KBM-7 (cell line): Measurements from ENCODE around the gene CABCOCO1.

Experiments
- DNase-seq: peaks from one replicate; pipeline ENCODE4 v3.0.0-alpha.2; 2015
- in situ Hi-C: fragments of 300-500 bp; cut with MboI; formaldehyde crosslinking; loops from 2 replicates; pipeline ENCODE4 v1.14.3; 2020; ENCODE audit warnings: low sequenced_read_pairs, low pct_unique_long_range_greater_than_20kb, mixed read lengths

Gene CABCOCO1

DNA sequence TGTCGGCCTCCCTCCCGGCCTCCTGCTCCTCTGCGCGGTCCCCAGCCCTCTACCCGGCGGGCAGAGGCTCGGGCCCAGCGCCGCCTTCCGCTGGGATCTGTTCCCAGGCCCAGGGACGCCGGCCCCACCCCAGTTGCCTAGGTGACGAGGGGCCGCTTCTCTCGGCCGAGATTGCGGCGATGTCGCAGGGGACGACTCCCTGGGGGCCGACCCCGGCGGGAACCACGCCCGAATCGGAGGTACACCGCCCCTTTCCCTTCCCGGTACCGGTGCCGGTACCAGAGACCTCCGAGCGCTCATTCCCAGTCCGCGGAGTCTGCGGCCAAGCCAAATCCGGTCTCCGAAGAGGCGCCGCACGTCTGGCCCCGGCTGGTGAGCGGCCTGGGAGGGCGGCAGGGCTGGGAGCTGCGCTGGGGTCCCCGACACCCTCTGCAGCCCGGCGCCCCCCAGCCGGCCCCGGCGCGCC is at the start of gene CABCOCO1:
Gene CABCOCO1, plus strand, starts transcription at position 136 of the 466 bp plus-strand sequence. Its CDS starts 44 bp downstream, at position 180.
- no peak for DNase-seq
- in situ Hi-C loops: no loop called here

GRCh38 chr10:61613665-61614064 is 49.1 kb upstream of the CABCOCO1 start:
- DNase-seq: no peak
- in situ Hi-C loops: no loop called here

DNA sequence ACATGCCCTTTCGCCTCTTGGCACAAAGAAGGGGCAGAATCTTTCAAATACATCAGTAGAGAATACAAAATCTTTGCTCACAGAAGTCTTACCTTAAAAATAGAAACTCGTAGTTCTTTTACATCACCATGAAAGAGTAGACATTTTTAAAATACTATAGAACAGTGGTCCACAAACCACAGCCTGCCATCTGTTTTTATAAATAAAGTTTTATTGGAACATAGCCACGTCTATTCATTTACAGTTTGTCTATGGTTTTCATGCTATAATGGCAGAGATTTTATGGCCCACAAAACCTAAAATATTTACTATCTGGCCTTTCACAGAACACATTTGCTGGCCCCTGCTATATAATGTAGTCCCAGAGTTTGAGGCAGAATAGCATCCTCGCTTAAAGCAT is 46.1 kb upstream of the CABCOCO1 start:
- in situ Hi-C loops: no loop called here
- no peak for DNase-seq

DNA sequence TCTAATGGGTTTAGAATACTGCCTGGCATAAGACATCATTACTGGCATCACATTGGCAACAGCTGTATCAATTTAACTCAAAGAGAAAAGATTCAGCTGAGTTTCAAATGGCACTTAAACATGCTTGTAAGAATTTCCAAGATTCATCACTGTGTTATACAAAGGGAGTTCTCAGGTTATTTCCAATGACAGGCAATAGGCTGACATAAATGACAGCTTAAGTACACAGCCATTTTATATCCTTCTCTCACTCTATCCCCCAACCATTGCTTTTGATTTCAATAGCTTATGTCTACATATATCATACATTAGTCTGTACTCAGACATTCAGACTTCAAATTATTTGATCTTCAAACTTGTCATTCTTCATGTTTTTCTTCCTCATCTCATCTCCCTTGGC is 45.5 kb upstream of the CABCOCO1 start:
- in situ Hi-C loops: no loop called here
- no peak for DNase-seq

DNA sequence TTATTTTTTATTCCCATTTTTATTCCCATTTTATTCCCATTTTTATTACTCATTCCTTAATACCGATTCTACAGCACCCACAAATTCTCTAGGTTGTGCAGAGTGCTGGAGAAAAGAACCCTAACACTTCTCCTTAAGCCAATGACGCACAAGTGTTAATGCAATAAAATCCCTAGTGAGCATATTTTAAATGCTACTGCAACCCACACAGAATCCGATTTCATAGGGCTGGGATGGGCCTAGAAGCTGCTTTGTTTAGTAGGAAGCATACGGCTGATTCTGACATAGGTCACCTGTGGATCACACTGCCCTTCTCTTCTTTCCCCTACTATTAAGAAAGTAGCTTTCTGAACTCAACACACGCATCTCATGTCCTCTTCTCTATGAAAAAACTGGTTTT is 45.1 kb upstream of the CABCOCO1 start:
- DNase-seq: no peak
- in situ Hi-C loops: no loop called here

GRCh38 chr10:61618388-61618961 is 44.3 kb upstream of the CABCOCO1 start:
- in situ Hi-C loops: no loop called here
- DNase-seq: peak; percentile 7

DNA sequence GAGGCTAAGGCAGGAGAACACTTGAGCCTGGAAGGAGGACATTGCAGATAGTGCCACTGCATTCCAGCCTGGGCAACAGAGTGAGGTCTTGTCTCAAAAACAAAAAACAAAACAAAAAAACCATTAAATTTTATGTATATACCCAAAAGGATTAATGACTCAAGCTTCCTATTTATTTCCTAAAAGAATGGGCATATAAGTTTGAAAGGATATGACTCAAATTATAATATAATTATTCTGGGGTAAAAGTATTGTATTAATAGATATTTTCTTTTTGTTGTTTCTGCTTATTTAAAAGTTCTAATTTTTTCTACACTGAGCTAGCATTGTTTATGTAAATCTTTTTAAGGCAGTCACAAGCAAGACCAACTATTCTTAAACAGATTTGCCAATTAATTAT is 42.2 kb upstream of the CABCOCO1 start:
- no peak for DNase-seq
- in situ Hi-C loops: no loop called here

DNA sequence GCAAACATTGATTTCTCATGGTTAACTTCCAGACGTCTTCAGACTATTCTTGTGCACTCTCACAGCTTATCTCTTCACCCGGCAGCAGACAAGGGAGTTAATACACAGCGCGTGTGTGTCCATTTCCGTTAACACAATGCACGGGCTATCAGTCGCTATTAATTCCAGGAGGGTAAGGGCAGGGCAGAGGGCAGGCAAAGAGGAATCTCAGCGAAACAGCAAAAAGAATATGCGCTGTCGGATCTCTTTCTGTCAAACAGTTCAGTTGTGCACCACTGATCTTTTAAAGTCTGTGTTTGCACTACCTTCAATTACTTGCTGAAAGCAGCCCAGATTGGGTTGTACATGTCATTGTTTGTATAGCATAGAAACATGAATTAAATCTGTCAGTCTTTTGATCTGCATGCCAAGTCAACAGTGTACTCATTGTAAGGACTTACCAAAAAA is 41.1 kb upstream of the CABCOCO1 start:
- DNase-seq: no peak
- in situ Hi-C loops: no loop called here

DNA sequence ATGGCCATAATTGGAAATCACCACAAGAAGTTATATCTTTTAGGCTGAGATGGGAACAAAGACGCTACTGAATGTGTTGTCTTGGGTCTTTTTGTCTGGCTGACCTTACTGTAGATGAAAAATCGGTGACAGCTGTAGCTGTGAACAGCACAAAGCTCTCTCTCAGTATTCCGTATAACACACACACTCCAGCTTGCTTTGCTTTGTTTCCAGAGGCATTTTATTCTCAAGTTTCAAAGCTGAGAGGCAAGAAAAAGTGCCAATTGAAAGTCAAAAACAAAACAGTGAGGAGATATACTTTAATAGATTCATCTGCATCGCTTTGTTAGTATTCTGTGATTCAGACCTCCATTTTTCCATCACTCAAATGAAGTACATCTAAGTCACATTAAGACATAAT is 39.6 kb upstream of the CABCOCO1 start:
- no peak for DNase-seq
- in situ Hi-C loops: no loop called here

GRCh38 chr10:61626209-61626608 is 36.5 kb upstream of the CABCOCO1 start:
- DNase-seq: no peak
- in situ Hi-C loops: no loop called here

DNA sequence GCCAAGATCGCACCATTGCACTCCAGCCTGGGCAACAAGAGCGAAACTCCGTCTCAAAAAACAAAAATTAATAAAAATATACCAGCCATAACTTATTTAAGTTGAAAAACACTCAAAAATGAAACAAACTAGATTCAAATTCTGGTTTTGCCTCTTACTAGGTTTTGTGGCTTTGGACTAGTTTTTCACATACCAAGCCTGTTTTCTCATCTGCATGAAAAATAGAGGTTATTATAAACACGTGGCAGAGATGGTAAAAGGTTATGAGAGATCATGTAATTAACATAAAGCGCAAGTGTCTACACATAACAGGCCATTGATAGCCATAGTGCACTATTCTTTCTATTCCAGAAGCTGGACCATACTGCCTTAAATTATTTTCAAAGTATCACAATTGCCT is 35.5 kb upstream of the CABCOCO1 start:
- in situ Hi-C loops: no loop called here
- DNase-seq: no peak

DNA sequence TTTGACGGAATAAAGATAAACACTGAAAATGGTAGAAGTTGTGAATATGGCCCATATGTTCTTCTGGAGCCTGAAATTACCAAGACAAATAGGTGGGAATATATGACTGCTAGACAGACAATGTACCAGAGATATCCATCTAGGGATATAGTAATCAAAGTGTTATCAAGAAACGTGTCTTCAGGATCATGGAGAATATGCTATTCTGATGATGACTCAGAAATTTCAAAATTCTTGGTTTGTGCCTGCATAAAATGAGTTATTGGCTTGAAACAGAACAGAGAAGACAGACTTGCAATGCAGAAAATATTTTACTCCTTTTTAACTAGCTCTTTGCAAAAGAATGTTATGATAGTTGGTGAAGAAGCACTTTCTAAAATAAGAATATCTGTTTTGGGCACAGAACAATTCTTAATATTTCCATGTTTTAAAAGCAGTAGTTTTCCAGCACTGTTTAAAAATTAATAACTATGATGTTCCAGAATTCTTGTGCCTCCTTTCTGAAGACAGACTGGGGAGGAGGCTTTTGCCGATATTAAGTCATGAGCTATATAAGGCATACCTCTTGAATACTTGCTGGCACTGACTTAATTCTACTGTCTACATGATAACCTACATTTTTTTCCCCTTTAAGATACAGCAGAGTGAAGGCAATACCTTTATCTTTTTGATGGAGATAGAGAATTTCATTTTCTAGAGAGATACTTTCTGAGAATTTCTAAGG is 34.4 kb upstream of the CABCOCO1 start:
- in situ Hi-C loops: no loop called here
- DNase-seq: no peak

- no peak for DNase-seq
- in situ Hi-C loops: no loop called here
These were observed 33.7 kb upstream of the CABCOCO1 start for GRCh38 chr10:61628875-61629513.

GRCh38 chr10:61629576-61629975 is 33.2 kb upstream of the CABCOCO1 start:
- no peak for DNase-seq
- in situ Hi-C loops: no loop called here

- no peak for DNase-seq
- in situ Hi-C loops: no loop called here
These were observed 30.6 kb upstream of the CABCOCO1 start for GRCh38 chr10:61632057-61632670.

- no peak for DNase-seq
- in situ Hi-C loops: no loop called here
These were observed 29.1 kb upstream of the CABCOCO1 start for GRCh38 chr10:61633665-61634064.

DNA sequence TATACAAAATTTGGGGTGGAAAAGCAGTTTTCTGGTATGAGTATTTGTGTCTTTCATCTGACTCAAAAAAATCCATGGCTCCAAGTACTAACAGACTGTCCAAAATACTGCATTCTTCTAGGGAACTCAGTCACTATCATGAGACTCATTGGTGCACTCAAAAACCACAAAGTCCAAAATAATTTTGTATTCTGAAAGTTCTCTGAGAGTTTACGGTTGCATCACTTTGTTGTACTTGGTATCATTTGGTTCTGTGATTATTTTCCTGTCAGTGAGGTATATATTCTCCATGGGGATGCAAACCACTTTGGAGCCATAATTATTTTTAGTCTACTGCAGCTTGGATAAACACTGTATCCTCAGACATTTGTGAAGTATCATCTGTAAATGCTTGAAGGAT is 28.0 kb upstream of the CABCOCO1 start:
- no peak for DNase-seq
- in situ Hi-C loops: no loop called here

- in situ Hi-C loops: no loop called here
- no peak for DNase-seq
These were observed 27.3 kb upstream of the CABCOCO1 start for GRCh38 chr10:61635471-61635870.

DNA sequence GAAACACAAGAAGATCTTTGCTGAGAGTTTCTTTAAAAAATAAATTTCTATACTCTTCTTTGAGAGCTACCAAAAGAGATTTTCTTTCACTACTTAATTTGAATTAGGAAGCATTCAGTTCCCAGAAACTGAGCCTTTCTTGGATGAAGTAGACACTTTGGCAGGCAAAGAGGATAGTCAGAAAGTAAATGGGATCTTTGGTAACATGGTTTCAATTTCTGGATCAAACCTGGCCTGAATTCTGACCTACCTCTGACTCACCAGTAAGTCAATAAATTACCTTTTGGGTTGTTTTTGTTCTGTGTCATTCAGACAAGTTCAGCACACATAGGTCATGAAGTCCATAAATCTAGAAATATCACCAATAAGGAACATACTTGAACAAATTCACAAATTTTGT is 26.8 kb upstream of the CABCOCO1 start:
- DNase-seq: no peak

DNA sequence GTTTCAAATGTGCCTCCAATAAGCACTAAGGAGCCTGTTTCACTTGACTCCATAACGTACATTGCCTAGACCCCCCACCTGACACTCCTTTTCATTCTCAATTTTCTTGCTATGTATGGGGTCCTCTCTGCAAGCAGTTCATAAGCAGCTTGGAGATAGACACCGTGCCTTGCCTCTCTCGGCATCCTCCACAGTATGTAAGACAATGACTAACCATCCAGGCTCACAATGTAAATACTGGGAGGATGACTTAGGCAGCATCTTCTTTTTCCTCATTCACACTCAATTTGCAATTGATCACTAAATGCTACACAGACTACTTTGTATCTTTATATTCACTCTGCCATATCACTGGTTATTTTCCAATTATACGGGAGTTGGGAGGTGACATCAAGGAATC is 22.8 kb upstream of the CABCOCO1 start:
- no peak for DNase-seq
- in situ Hi-C loops: no loop called here

More for the DNA sequence above, 26.8 kb upstream of the CABCOCO1 start:
- in situ Hi-C loops: no loop called here
